Stimulated activated CD8-positive, alpha-beta memory T cell treated with anti-CD3 and anti-CD28 coated beads, Interleukin-2, amount 100 ng/mL, for 1 hour (primary cell): ENCODE measurements around the gene ADK.

Experiments used
- DNase-seq, 2 donors: peaks; one replicate each; pipeline ENCODE4 v3.0.0-alpha.2; 2020; ENCODE audit warnings: low read depth in 2 of 2

The ADK gene

GRCh38 chr10:74600170-74600569 is 449.1 kb downstream of the ADK start:
- no peak for DNase-seq

- DNase-seq = no peak
These were observed 451.6 kb downstream of the ADK start for GRCh38 chr10:74602576-74602975.

- DNase-seq = no peak
These were observed 459.3 kb downstream of the ADK start for GRCh38 chr10:74610299-74610698.

GRCh38 chr10:74612195-74612594 is 461.2 kb downstream of the ADK start:
- no peak for DNase-seq

- DNase-seq = no peak
These were observed 469.6 kb downstream of the ADK start for GRCh38 chr10:74620626-74621025.

- no peak for DNase-seq
These were observed 472.8 kb downstream of the ADK start for GRCh38 chr10:74623786-74624185.

- no peak for DNase-seq
These were observed 473.5 kb downstream of the ADK start for GRCh38 chr10:74624501-74624900.

GRCh38 chr10:74628136-74628535 is 477.1 kb downstream of the ADK start:
- no peak for DNase-seq

GRCh38 chr10:74634995-74635536 is 484.0 kb downstream of the ADK start:
- no peak for DNase-seq

- no peak for DNase-seq
These were observed 484.6 kb downstream of the ADK start for GRCh38 chr10:74635655-74636054.

GRCh38 chr10:74637685-74638084 is 486.7 kb downstream of the ADK start:
- no peak for DNase-seq

- DNase-seq = no peak
These were observed 489.3 kb downstream of the ADK start for GRCh38 chr10:74640134-74640921.

GRCh38 chr10:74641659-74642058 is 490.6 kb downstream of the ADK start:
- DNase-seq = no peak

- DNase-seq = no peak
These were observed 492.0 kb downstream of the ADK start for GRCh38 chr10:74642901-74643595.

GRCh38 chr10:74643596-74643975 is 492.6 kb downstream of the ADK start:
- DNase-seq = no peak

GRCh38 chr10:74644738-74645137 is 493.7 kb downstream of the ADK start:
- no peak for DNase-seq

- DNase-seq = no peak
These were observed 494.7 kb downstream of the ADK start for GRCh38 chr10:74645692-74646091.

- DNase-seq = no peak
These were observed 499.6 kb downstream of the ADK start for GRCh38 chr10:74650613-74651012.

- no peak for DNase-seq
These were observed 500.5 kb downstream of the ADK start for GRCh38 chr10:74651565-74651964.

- no peak for DNase-seq
These were observed 501.6 kb downstream of the ADK start for GRCh38 chr10:74652664-74653063.

- DNase-seq = no peak
These were observed 507.5 kb downstream of the ADK start for GRCh38 chr10:74658511-74658910.

- no peak for DNase-seq
These were observed 511.6 kb downstream of the ADK start for GRCh38 chr10:74662635-74663034.

GRCh38 chr10:74669210-74669609 is 518.2 kb downstream of the ADK start:
- DNase-seq = no peak
